Superior temporal gyrus (tissue), 1 donor: ENCODE measurements around the gene CYB5R4.

Source experiments
- DNase-seq: peaks from one replicate; pipeline ENCODE4 v3.0.0-alpha.2; 2016; ENCODE audit errors: extremely low spot score

Gene CYB5R4, protein sequence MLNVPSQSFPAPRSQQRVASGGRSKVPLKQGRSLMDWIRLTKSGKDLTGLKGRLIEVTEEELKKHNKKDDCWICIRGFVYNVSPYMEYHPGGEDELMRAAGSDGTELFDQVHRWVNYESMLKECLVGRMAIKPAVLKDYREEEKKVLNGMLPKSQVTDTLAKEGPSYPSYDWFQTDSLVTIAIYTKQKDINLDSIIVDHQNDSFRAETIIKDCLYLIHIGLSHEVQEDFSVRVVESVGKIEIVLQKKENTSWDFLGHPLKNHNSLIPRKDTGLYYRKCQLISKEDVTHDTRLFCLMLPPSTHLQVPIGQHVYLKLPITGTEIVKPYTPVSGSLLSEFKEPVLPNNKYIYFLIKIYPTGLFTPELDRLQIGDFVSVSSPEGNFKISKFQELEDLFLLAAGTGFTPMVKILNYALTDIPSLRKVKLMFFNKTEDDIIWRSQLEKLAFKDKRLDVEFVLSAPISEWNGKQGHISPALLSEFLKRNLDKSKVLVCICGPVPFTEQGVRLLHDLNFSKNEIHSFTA

DNA sequence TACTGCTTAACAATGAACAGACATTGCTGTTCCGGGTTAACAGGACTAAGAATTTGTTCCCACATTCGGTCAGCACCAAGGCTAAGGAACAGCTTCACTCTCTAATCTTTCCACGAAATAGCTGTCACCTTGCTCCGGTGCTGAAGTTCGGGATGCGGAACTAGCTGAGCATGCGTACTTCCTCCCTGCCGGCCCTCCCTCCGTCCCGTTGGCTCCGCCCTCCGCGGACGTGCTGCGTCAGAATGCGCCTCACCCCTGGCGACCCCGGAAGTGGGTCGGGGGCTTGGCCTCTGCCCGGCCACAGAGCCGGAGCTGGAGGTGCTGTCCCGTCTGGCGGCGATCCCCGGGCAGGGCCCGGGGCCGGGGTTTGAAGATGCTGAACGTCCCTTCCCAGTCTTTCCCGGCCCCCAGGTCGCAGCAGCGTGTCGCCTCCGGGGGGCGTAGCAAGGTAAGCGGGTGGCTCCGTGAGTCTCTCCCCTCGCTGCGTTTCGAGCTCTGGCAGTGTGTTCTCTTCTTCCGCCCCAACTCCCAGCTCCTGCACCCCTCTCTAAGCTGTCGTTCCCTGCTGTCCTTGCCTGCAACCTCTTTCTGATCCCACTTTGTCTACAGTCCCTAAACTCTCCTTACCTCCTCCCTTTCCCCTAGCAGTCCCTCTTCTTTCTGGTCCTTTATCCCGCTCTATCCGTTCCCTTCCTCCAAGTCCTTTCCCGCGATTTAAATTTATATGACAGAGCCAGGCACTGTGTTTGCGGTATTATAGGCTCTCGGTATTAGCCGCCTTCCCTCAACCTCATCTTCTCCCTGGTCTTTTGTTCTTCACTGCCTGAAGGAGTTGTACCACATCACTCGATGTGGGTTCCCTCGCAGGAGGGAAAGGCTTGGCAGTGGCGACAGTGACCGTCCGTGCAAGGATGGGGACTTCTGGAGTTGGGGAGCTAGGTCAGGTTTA is at the start of gene CYB5R4:
CYB5R4 (plus strand) TSS at position 280 of the 949 bp plus-strand sequence; CDS start at position 374, 94 bp downstream.
- peak; percentile 96 for DNase-seq

DNA sequence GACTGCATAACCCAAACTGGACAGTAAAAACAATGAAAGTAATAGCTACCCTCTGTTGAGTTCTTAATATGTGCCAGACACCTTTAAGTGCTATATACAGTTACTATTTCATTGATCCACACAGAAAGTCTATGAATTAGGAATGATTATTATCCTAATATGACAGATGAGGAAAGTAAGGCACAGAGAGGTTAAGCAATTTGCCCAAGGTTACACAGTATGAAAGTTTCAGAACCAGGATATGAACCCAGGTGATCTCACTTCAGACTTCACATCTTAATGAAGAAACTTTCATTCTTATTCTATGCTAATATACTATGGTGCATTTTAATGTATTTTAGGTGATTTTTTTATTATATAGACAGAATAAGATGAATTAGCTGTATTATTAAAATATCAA is 46.9 kb upstream of the CYB5R4 start:
- no peak for DNase-seq

DNA sequence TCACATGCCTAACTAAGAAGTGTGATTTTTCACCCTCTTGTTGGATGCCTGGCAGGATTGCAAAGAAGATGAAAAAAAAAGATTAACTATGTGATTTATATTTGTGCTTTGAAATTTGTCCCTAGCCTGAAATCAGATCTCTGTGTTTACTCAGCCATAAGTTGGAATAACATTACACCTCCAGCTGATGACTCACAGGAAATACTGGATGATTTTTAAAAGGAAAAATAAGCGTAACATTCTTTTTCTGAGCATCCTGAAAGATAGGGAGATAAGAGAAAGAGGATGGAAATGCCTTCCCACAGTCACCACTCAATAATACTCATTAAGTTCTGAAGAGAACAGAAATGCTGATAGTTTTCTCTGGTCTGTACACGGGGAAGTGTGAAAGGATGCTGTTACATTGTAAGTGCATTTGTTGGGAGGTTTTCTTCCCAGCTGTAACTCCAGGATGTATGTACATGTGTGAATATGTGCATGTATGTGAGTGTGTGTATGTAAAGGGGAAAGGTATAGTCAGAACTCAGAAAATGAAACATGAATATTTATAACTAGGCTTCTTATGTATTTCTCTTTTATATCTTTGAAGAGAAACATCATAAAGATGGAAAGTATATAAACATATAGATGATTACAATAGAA is 43.7 kb upstream of the CYB5R4 start:
- DNase-seq = peak; percentile 38

DNA sequence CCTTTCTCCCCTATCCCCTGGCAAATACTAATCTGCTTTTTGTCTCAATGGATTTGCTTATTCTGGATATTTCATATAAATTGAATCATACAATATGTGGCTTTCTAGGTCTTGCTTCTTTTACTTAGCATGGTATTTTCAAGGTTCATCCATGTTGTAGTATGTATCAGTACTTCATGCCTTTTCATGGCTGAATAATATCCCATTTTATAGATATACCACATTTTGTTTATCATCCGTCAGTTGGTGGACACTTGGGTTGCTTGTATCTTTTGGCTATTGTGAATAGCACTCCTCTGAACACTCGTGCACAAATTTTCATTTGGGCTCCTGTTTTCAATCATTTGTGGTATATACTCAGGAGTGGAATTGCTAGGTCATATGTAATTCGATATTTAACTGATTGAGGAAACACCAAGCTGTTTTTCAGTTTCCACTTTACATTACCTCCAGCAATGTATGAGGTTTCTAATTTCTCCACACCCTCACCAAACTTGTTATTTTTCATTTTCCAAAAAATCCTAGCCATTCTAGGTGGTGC is 36.8 kb upstream of the CYB5R4 start:
- no peak for DNase-seq

DNA sequence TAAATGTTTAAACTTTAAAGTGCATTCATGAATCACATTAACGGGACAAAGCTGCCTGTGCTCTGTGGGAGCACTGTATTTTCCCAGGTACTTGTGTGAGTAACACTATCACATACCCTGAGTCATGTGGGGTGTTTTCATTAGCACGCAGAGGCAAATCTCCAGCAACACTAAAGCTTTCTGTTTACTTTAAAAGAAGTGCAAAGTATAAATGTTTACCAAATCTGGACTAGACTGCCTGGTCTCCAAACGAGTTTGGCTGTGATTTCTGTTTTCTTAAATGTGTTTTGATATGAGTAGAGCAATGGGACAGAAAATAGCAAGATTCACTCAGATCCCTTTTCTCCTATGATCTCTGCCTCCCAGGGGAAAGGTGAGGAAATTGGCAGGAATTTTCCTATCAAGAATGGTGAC is 35.1 kb upstream of the CYB5R4 start:
- DNase-seq = no peak

DNA sequence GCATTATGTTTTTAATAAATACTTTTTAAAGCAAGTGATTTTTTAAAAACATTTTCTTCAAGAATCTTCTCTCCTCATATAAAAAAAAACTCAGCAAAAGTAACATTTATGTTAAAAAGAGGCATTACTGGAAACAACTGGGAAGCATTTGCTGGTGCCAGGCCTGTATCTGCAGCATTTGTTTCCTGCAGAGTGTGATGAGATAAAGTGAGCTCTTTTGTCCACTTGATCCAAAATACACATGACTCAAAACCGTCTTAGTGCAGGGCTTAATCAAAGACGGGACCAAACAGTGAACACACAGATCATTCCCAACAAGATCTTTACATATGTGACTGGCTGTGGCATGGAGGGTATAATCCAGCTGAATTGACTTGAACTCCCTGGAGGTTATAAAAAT is 34.7 kb upstream of the CYB5R4 start:
- DNase-seq = no peak

DNA sequence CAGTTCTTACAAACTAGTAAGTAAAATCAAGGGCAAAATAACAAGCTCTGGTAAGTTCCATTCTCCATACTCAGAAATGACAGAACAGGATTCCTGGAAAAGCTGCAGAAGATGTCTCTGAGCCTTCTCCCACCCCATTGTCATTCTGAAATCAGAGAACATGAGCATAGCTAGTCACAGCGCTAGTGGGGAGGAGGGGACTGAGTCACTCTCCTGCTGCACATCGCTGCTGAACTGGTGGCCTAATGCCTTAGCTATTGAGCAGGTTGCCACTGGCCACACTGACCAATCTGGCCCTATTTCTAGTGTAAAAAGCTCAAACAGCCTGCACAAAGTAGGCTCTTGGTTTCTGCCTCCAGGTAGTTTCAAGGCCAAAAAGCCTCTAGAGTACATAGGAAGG is 32.4 kb upstream of the CYB5R4 start:
- no peak for DNase-seq

DNA sequence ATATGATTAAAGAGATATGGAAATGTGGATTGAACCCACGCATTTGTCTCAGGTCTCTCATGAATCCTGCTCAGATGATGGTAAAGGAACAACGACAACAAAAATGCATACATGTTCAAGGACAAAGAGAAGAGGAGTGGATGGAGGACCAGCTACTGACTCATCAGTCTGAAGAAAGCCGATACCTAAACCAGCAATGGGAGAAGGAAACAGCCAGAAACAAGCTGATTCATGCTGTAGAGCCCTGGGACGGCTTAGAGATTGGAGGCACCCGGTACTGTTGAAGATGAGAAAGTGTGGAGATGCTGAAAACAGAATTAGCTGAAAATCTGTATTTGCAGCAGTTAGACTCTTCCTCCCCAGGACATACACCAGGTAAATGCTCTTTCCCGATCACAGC is 20.8 kb upstream of the CYB5R4 start:
- DNase-seq = no peak

DNA sequence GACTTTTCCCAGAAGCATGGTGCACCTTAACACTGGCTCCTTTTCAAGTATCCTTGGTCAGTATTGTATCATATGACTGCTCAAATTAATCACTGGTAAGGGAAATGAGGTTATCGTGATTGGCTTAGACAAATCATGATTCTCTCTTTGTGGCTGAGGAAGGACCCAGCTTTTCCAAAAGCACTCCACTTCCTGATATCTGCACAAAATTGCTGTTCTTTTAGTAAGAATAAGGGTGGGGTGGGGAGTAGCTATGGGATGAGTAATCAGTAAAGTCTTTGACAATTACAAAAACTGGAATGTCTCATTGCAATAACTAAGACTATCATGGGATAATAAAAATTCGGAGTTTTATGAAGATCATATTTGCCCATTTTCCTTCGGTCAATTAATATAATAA is 15.3 kb upstream of the CYB5R4 start:
- no peak for DNase-seq

DNA sequence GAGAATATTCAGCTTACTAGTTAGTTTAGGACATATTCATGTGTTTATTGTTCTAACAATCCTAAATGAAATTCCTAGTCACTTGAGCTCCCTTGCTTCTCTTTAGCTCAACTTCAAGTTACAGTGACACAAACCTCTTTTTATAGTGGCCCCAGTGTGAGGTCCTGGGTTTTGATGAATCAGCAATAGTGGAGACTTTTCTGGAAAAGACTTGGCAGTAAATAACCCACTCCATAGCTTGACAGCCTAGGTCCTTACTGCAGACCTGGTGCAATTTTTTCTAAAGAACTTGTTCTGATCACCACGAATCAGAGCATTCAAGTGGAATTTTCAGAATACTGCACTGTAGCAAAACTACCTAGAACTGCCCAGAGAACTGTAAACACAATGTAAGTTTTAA is 13.2 kb upstream of the CYB5R4 start:
- no peak for DNase-seq

DNA sequence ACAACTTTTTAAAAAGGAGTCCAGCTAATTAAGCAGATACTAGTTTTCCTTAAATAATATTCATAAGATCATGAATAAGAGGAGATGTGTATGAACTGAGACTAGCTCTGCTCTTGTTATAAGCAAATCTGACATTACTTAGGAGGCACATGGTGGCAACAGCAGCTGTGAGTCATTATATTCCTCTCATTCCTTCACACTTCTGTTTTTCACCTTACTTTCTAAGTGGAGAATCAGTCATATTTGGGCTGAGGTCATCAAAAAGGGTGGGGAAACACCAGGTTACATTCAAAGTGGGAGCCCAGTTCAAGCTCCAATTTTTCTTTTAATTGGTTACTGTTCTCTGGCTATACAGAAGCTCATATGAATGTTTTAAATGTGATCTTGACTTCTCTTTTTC is 12.3 kb upstream of the CYB5R4 start:
- DNase-seq = no peak

DNA sequence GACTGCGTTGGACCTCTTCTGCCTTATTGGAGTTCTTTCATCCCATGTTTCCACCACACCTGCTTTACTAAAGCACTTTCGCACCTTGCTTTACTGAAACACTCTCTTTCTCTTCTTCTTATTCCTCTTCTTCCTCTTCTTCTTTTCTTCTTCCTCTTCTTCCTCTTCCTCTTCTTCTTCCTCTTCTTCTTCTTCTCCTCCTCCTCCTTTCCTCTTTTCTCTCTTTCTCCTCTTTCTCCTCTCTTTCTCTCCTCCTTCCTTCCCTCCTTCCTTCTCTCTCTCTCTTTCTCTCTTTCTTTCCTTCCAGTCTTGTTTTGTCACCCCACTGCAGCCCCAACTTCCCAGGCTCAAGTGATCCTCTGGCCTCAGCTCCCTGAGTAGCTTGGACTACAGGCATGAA is 10.4 kb upstream of the CYB5R4 start:
- no peak for DNase-seq

DNA sequence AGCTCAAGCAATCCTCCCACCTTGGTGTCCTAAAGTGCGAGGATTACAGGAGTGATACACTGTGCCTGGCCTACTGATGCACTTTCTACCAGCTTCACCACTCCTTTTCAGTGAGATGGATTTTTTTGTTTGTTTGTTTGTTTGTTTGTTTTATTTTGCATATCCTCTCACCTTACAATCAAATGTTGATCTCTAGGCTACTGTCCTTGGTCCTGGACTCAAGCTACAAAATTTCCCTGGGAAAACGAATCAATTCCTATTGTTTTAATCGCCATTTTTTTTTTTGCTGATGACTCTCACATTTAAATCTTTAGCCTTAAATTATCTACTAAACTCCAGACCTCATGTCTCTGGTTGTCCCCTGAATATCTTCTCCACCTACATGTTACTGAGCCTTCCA is 9.9 kb upstream of the CYB5R4 start:
- DNase-seq = no peak

DNA sequence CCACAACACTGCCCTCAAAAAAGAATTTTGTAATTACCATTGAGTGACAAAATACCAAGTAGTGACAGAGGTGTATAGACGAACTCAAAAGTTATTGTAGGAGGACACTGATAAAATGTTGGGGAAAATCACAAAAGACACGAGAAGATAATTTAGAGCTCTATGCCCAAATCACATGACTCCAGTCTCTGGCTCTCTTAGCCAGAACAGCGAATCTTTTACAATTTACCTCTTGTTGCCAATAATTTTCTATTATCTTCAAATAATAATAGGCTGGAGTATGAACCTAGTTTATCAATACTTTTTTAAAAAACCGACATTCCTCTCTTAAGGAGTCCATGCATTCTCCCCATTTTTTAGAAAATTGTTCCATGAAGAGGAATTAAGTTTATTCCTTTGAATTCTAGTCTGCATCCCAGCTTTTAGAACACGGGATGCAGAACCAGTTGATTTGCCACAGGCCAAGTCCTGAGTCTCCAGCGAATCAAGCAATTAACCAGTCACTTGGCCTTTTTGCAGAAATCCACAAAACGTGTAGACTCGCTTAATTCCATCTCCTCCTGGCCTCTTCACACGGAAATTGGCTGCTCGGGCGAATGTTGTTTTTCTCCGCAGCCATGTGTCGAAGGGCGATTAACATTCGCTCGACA is 6.8 kb upstream of the CYB5R4 start:
- peak; percentile 66 for DNase-seq

DNA sequence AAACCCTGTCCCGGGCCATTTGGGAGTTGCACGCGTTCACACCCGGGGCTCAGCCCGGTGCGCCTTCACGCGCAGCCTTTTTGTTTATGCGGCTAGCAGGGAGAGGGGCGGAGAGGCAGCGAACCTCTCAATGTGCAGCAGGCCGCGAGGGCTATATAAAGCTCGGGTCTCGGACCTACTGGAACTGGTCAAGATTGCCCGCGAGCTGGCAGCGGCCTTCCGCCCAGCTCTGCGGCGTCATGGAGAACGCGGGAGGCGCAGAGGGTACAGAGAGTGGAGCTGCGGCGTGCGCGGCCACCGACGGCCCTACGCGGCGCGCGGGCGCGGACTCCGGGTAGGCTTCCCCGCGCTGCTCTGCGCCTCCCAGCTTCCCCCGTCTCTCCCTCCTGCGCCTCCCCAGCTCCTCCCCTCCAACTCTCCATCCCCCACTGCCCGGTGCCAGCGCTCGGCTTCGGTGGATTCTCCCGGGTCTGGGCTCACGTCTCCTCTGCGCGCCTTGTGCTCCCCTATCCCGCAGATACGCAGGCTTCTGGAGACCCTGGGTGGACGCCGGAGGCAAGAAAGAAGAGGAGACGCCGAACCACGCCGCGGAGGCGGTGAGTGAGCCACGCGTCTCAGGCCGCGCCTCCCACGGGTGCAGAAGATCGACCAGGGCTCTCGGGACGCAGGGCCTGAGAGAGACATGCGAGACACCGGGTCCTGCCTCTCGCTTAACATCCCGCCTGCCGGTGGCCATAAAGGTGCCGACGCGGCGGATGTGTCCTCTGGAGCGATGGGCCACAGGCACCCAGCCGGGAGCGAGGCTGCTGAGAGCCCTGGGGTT is 6.1 kb upstream of the CYB5R4 start, which contains the start of gene RIPPLY2:
RIPPLY2 (plus strand) TSS at position 183 of the 823 bp plus-strand sequence; CDS start at position 240, 57 bp downstream.
- peak; percentile 68 for DNase-seq

DNA sequence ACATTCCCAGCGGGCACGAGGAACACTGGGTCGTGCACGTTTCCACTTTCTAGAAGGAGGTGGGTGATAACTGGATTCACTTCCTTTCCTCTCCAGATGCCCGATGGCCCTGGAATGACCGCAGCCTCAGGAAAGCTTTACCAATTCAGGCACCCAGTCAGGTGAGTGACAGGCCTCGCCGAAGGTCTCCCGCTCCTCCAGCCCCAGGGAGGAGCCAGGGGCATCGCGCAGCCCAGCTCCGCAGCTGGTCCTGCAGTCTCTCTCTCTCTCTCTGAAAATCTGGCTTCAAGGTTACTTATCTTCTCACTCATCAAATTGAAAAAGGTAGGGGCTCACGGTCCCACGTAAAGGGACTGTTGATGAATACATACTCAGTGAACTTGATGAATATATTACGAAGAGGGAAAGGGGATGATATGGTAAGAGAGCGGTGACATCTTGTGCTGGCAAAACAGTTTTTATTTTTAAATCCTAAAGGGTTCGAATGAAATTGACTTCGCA is 5.4 kb upstream of the CYB5R4 start:
- no peak for DNase-seq

DNA sequence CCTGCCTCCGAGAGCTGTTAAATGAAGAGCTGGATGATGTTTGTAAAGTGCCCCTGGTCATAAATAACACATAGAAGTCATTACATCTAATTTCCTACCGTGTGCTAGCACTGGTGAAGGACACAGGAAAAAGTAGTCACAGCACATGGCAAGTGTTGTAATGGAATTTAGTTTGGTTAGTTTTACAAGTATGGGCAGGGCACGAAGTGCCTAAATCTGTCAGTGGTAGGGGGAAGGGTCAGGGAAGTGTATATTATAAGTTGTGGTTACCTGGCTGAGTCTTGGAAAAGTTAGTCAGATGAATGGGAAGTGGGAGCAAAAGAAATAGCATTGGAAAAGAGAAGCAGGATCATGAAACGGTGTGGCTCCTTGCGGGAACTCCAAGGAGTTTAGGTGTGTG is 4.7 kb upstream of the CYB5R4 start:
- DNase-seq = no peak

DNA sequence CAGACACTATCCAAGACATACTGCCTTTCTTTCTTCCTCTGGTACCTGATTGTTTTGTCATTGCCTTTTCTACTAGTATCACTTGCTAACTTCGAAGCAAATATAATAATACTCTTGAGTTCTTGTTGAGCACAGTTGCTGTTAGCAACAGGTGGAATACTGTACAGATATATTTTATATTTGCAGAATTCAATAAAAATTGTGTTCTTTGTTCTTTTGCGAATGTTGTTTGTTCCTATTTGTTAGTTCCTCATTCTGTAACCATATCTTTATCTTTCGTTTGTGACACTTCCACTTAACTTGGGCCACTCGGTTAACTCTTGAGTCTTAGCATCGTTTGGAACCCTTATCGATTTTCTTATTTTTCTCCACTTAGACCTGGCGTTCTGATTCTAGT is 868 bp downstream of the CYB5R4 start:
- no peak for DNase-seq

DNA sequence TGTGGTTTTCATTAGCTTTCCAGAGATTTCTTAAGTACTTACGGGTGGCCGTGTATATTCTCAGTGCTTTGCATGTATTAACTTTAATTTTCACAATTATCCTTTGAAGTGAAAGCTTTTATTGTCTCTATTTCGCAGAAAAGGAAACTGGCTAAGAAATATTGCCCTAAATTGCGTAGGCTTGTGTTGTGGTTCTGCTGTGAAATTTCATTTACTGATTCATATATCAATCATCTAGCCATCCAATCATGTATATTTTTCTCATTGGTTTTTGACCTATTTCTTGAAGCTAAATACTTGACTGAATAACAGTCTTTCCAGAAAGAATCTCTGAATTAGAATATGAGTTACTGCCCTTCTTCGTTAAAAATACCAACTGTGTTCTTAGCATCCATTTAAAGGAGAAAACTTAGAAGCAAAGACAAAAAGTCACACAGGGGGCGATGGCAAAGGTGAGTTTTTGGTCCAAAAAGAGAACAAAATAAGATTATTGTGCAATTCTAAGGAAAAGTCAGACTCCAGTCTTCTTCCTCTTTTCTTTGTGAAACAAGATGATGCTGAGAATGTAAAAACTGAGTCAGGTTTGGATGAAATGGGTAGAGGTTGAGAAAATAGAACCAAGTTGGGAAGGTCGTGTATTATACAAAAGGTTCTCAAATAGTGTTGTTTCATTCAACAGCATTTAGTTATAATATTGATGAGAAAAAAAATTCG is 1.4 kb downstream of the CYB5R4 start:
- DNase-seq = no peak
